NCI-H1105 (cell line): ENCODE results near the gene EPB41.
"Not testable (repeated sequence)": the region's sequence is repeated elsewhere in the genome, so short reads cannot be mapped to it uniquely, and the experiment has no call there.

Experiments
- DNase-seq: peaks from one replicate; lab custom pipeline; 2025; lab: John Stamatoyannopoulos, UW

Gene EPB41

DNA sequence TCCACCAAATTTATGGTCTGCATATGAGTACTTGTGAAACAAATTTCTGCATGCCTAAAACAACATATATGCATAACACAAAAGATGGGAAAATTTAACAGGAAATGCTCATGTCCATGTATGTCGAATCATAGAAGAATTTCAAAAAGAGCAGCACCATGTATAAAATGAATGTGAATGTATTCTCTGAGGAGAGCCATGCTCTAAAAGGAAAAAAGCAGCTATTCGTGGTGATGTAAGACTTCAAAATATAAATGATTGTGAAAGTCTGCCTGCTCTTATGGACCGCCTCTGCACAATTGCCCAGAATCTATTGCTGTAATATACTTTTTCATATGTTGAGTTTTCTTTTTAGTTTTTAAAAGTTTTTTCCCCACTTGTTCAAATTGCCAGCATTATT is 66.8 kb downstream of the EPB41 start:
- DNase-seq, result no peak

DNA sequence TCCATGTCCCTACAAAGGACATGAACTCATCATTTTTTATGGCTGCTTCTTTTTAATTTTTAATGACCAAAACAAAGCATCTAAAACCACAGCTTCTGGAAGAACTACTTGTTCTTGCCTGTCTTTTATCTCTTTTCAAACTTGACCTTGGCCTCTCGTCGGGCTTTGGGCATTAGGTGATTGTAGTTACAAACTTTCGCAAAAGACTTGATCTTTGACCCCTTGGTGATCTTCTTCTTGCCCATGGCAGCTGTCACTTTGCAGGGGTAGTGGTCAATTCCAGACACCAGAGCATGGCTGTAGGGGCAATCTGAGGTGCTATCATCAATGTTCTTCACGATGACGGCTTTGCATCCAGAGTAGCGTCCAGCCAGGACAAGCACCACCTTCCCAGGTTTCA is 67.8 kb downstream of the EPB41 start:
- no peak for DNase-seq

DNA sequence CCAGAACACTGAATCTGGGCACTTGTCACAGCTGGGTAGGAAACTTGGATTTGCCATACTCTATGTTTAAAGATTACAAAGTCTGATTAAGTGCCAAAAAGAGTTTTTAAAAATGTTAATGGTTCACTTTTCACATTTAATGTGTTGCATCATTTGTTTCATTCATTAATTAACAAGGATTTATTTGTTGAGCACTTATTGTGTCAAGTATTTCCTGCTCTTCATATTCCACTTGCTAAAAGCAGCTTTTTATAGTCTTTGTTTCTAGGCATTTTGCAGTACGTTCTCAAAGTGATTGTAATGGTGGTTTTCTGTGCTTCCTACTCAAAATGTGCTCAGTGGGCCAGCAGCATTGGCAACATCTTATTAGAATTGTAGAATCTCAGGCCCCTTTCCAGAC is 68.7 kb downstream of the EPB41 start:
- no peak for DNase-seq

DNA sequence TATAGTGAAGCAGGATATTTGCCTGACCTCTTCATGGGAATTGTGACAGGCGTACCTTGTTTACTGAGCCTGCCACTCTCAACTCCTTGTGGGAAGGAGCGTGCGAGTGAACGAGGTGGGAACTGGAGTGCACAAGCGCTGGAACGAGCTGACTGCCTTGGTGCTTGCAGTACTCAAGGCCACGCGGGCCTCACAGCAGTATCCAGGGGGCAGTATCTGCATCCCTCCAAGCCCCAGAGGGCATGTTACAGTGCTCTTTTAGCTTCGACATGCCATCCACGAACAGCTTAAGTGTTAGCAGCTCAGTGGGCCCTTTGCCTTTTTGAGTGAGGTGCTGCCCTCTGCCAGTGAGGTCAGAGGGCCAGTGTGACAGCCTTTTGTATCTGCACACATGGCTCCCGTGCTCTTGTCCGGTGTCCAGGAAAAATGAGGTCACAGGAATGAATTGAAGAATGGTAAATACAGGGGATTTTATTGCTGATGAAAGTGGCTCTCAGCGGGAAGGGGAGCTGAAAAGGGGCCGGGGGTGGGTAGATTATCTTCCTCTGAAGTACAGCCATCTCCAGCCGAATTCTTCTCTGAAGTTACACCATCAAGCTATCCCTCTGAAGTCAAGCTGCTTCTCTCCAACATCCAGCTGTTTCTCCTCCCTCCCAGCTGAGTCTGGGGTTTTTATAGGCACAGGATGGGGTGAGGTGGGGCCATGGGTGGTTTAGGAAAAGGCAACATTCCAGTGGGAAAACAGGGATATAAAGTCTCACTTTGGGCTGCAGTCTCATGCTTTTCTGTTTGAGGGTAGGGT is 69.3 kb downstream of the EPB41 start:
- no peak for DNase-seq

DNA sequence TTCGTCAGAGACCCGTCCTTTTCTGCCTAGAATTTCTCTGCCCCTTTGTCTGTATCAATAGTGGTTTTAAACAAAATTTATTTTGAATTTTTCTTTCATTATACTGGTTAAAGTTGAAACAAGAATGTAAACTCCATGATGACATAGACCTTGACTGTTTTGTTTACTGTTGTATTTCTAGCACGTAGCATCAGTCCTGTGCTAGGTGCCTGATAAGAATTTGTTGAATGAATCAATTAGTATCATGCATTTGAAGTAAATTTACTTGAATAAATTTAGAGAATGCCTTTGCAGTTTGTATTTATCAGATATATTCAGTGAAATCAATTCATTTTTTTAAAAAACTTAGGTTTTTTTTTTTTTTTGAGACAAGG is 69.9 kb downstream of the EPB41 start:
- no peak for DNase-seq

DNA sequence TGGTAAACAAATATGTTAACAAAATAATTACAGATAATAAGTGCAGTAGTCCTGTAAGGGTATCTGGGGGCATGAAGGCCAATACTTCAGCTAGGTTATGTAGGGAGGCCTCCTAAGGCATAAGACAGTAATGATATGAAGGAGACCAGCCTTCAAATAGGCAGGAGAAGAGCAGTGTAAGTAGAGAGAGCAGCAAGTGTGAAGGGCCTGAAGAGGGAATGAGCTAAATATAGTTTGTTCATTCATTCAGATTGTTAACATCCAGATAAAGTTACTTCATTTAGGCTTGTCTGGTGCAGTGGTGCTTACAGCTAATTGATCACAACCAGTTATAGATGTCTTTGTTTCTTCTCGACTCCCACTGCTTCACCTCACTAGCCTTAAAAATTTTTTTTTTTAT is 71.1 kb downstream of the EPB41 start:
- no peak for DNase-seq

DNA sequence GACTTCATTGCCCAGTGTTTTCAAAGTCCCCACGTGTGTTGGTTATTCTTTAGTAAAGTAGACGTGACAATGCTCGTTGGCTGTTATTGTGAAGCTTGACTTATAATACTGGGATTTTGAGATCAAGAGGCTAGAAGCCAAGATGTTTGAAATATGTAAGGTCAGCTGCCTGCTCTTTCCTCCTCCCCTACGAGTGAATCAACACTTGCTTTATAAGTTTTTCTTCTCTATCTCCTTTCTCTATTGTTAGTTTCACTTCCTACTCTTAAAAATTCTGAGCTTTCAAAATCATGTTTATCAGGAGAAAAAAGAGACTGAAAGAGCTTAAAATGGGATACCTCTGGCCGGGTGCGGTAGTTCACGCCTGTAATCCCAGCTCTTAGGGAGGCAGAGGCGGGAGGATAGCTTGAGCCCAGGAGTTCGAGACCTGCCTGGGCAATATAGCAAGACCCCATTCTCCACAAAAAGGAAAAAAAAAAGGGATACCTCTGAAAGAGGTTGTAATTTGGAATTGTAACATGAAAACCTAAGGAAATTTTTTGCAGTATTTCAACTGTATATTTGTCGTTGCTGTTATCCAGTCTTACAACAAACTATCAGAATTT is 72.0 kb downstream of the EPB41 start:
- no peak for DNase-seq

DNA sequence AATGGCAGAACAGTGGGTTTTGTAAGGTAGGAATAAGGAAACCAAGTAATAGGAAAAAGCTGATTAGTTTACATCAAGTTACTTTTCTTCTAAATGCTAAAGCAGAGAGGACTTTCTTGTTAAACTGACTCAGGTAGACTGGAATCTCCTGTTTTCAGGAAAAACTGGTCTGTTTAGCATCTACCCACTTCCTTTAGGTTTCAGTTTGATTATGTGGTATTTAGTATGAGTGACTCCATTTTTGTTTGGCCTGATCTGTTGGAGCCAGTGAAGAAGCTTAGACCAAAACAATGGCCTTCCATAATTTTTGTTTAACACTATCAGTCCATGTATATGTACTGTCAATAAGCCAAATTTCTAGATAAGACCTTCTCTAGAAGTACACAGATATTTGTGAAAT is 88.4 kb downstream of the EPB41 start:
- DNase-seq, result no peak

DNA sequence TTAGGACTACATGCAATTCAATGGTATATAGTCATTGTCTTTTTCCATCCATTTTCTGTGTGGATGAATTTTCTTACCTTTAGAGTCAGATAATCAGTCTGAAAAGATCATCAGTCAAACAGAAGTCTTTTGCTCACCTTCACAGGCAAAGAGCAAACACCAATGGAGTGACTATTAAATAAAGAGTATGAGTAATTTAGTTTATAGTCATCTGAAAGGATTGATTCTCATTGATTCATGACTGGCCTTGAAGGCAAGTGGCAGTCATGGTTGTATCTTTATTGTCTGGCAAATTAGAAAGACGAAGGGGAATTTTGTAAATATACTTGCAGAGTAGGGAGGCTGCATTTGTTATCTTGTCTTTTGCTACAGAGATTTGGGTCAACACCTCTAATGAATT is 89.9 kb downstream of the EPB41 start:
- no peak for DNase-seq

DNA sequence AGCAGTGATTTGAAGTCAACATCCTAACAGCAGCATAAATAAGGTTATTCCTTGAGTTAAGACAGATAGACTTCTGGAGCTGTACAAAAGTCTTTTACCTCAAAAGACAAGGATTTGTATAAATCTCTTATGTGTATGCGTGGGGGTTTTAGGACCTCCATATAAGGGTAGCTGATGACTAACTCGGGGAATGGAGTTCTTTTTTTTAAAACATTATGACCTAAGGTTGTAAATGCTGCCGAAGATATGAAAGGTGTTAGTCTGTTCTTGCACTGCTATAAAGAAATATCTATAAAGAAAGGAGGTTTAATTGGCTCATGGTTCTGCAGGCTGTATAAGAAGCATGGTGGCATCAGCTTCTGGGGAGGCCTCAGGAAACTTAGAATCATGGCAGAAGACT is 90.4 kb downstream of the EPB41 start:
- DNase-seq, result no peak

DNA sequence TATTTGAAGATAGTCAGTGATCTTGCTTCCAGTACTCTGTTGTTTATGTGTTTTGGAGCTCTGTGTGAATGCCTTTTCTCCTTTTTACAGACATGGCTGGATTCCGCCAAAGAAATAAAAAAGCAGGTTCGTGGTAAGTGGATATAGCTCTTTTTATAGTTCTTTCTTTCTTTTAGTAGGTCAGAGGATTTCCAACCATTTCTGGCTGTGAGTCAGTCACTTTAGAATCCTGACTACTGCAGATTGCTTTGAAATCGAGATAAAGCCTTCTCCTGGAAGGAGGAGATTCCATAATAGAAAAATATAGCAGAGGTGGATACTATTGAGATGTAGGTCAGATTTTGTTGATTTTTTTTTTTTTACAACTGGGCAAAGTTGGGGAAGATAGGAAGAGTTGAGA is 97.4 kb downstream of the EPB41 start:
- DNase-seq, result no peak

DNA sequence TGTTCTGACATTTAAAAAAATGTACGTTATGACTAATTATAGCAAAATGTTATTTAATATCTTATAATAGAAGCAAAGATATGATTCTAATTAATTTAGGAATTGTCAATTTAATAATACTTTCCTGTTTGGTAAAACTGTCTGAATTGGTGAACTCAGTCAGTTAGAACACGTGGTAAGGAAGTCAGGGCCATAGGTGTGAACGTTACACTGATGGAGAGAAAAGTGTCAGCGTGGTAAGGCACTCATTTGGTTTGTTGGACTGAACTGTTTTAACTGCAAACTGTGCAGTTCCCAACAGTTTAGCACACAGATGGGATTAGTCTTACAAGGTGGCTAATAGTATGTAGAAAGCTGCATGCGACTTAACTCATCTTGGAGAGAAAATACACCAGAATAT is 102.9 kb downstream of the EPB41 start:
- no peak for DNase-seq

DNA sequence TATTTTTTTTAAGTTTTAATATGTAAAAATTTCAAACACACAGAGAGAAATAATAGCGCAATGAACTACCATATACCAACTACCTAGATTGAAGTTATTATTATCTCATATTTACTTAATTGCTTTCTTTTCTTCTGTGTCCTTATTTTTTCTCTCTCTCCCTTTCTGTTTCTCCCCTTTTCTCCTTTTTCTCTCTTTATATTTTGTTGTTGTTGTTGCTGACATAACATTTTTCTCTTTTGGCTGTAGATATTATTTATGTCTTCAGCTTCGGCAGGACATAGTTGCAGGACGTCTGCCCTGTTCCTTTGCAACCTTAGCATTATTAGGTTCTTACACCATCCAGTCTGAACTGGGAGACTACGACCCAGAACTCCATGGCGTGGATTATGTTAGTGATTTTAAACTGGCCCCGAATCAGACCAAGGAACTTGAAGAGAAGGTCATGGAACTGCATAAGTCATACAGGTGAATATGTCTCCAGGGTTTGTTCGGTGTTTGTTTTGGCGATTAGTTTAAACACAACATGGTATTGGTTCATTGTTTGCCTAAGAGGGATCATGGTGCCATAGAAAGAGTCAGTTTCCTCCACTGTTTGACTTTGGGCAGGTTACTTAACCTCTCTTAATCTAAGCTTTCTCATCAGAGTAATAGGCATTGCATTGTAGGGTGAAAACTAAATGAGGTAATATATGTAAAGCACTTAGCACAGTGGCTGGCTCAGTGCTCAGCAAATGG is 103.8 kb downstream of the EPB41 start:
- no peak for DNase-seq

DNA sequence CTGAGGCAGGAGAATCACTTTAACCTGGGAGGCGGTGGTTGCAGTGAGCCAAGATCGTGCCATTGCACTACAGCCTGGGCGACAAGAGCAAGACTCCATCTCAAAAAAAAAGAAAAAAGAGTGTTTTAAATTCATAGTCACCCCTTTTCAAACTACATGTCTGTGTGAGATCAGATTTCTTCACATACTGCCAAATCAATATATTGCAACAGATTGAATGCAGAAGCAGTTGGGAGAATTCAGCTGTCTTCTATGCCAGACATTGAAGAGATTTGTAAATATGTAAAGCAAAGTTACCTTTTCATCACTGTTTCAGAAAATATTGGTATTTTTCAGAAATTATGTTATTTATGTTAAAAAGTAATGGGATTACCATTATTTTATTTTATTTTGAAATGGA is 108.3 kb downstream of the EPB41 start:
- no peak for DNase-seq

DNA sequence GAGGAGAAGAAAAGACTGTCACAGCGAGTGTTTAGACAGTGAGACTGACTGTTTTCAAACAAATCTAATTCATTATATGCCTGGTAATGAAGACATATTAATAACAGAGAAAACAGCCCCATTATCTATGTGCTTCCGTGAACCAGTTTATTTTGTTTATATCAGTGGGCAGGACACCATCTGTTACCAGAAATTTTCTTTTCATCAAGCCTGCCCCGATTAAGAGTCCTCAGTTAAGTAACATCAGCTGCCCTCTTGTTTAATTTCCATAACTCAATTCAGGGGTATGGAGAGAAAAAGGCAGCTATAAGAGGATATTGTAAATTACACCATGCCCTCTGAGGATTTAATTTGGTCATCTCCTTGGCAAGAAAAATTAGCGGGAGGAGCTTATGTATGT is 115.3 kb downstream of the EPB41 start:
- DNase-seq, result peak; percentile 40

DNA sequence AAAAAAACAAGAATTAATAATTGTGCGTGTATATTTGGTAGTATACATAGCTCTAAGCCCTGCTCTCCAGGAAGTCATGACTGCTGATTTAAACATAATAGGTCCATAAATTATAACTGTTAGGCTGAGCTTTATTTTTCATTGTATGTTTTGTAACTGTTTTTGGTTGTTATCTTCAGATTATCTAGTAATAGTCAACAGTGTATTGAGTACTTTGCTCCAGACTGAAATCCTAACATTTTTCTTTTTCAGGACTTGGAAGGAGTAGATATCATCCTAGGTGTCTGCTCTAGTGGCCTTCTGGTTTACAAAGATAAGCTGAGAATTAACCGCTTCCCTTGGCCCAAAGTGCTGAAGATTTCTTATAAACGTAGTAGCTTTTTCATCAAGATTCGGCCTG is 118.5 kb downstream of the EPB41 start:
- DNase-seq, result no peak

DNA sequence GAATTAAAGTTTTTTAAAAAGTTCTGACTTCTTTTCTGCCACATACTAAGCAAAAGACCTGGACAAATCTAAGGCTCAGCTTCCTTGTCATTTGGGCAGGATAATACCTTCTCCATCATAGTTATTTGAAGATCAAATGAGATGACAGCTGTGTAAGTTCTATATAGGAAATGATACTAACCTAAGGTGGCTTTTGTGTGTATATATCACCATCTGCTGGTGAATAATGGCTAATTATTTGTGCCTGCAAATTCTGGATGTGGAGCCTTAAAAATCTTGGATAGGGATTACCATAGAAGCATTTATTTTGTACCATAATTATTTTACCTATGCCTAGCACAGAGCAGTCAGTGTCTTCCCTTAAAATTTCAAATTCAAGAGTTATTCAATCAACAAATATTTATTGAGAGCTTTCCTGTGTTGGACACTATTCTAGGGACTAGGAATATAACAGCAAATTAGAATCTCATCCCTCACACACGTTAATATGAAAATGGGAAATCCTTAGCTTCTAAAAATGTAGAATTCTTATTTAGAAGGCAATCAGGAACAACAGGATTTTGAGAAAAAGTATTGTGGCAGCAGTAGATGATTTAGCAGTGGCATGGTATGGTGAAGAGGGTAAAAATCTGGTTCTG is 119.6 kb downstream of the EPB41 start:
- peak; percentile 54 for DNase-seq

DNA sequence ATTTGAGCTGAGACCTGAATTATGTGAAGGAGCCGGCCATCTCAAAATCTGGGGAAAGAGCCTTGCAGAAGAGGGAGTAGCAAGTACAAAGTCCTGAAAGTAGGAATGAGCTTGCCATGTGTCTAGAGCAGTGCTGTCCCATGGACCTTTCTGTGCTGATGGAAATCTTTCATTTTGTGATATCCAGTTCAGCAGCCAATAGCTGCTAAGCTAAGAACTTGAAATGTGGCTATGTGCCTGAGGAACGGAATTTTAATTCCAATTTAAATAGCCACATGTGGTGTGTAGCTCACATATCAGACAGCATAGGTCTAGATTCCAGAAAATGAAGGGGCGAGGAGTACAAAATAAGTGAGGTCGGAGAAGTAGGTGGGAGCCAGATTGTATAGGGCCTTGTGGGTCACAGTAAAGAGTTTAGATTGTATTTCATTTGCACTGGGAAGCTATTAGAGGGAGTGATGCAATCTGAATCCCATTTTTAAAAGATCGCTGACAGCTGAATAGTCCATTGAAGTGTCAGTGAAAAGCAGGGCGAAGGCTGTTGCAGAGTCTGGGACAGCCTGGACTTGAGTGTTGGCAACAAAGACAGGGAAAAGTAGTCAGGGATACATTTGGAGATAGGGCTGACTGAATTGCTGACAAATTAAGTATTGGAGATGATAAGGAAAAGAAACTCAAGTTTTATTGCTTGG is 129.1 kb downstream of the EPB41 start:
- no peak for DNase-seq

DNA sequence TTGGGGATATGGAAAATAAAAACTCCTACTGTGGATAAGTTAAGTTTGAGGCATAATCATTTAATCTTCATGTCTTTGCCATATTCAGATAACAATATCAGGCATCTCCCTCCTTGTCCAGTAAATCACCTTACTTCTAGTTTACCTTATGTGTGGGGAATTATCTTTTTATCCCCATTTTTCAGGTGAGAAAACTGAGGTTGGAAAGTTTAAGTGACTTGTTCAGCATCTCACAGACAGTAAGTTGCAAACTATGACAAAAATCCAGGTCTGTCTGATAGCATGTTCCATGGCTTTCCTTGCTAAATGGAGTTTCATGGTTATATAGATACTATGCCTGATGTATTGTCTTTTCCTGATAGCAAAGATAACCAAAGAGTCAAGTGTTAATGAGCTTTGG is 129.6 kb downstream of the EPB41 start:
- no peak for DNase-seq

DNA sequence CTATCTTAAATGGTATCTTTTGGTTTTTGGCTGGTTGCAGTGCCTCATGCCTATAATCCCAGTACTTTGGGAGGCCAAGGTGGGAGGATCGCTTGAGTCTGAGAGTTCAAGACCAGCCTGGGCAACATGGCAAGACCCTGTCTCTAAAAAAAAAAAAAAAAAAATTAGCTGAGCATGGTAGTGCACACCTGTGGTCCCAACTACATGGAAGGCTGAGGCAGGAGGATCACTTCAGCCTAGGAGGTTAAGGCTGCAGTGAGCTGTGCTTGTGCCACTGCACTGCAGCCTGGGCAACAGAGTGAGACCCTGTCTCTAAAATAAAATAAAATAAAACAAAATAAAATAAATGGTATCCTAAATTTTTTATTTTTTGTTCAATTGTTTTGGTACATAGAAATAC is 131.3 kb downstream of the EPB41 start:
- not testable (repeated sequence) for DNase-seq

DNA sequence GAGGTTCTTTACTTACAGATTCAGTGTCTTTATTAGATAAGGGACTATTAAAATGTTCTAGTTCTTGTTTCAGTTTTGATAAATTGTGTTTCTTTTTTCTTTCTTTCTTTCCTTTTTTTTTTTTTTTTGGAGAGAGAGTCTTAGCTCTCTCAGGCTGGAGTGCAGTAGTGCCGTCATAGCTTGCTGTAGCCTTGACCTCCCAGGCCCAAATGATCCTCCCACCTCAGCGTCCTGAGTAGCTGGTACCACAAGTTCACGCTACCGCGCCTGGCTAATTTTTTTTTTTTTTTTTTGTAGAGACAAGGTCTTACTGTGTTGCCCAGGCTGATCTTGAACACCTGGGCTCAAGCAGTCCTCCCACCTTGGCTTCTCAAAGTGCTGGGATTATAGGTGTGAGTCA is 132.8 kb downstream of the EPB41 start:
- DNase-seq, result no peak

DNA sequence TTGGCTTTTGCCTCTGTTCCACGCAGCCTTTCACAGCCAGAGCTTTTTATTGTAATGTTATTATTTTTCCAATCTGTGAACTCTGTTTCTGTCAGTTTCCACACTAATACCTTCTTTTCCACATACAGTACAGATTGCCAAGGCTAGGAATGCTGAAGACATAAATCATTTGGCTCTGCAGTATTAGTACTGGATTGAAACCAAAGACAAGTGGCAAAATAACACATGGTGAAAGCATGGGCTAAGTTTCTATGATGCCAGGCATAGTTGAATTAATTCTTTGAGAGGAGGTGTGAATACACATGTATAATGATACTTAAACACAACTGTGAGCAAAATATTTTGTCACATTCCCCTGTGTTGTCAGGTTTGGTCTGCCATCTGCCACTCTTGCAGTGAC is 135.8 kb downstream of the EPB41 start:
- DNase-seq, result no peak
